ENCODE results near the gene SLC35F1.
"Not testable (repeated sequence)": the region's sequence is repeated elsewhere in the genome, so short reads cannot be mapped to it uniquely, and the experiment has no call there.

SLC35F1 gene

GRCh38 chr6:118029967-118030366 is 122.9 kb downstream of the SLC35F1 start:
- TF ChIP-seq CTCF (IDR thresholded peaks at IDR 0.05; ENCODE audit: low read depth, low read length) = no peak
- H3K4me3 ChIP-seq (ENCODE audit: low read depth, low read length) = no peak overlapping the region

GRCh38 chr6:118037479-118037878 is 130.4 kb downstream of the SLC35F1 start:
- not testable (repeated sequence) for H3K4me3 ChIP-seq (ENCODE audit: low read depth, low read length)

- H3K4me3 ChIP-seq (ENCODE audit: low read depth, low read length) = no peak overlapping the region
- TF ChIP-seq CTCF (IDR thresholded peaks at IDR 0.05; ENCODE audit: low read depth, low read length) = no peak
Observed at GRCh38 chr6:118042855-118043254, 135.8 kb downstream of the SLC35F1 start.

- no peak overlapping the region for H3K4me3 ChIP-seq (ENCODE audit: low read depth, low read length)
- TF ChIP-seq CTCF (IDR thresholded peaks at IDR 0.05; ENCODE audit: low read depth, low read length) = no peak
Observed at GRCh38 chr6:118044275-118044674, 137.2 kb downstream of the SLC35F1 start.

GRCh38 chr6:118054082-118054481 is 147.0 kb downstream of the SLC35F1 start:
- no peak for TF ChIP-seq CTCF (IDR thresholded peaks at IDR 0.05; ENCODE audit: low read depth, low read length)
- no peak overlapping the region for H3K4me3 ChIP-seq (ENCODE audit: low read depth, low read length)

GRCh38 chr6:118061666-118062065 is 154.6 kb downstream of the SLC35F1 start:
- TF ChIP-seq CTCF (IDR thresholded peaks at IDR 0.05; ENCODE audit: low read depth, low read length) = no peak
- H3K4me3 ChIP-seq (ENCODE audit: low read depth, low read length) = no peak overlapping the region

- no peak overlapping the region for H3K4me3 ChIP-seq (ENCODE audit: low read depth, low read length)
- TF ChIP-seq CTCF (IDR thresholded peaks at IDR 0.05; ENCODE audit: low read depth, low read length) = no peak
Observed at GRCh38 chr6:118080547-118080946, 173.5 kb downstream of the SLC35F1 start.

- no peak overlapping the region for H3K4me3 ChIP-seq (ENCODE audit: low read depth, low read length)
- no peak for TF ChIP-seq CTCF (IDR thresholded peaks at IDR 0.05; ENCODE audit: low read depth, low read length)
Observed at GRCh38 chr6:118083711-118084110, 176.6 kb downstream of the SLC35F1 start.
